Mesenchymal stem cell (in vitro differentiated cells and primary cell): ENCODE results near the gene RHCE.

Source experiments
- DNase-seq: peaks from one replicate; pipeline ENCODE4 v3.0.0-alpha.2; 2013
- H2AFZ ChIP-seq: one replicate; pipeline ENCODE4 v1.6.1; 2013; ENCODE audit warnings: low read depth, mild to moderate bottlenecking, control low read depth, inconsistent platforms, low read length, moderate library complexity
- H2AK5ac ChIP-seq: 2 replicates; pipeline ENCODE4 v1.6.1; 2013; ENCODE audit warnings: low read length, moderate library complexity, mild to moderate bottlenecking, inconsistent platforms; ENCODE audit not compliant: severe bottlenecking
- H2BK120ac ChIP-seq: one replicate; pipeline ENCODE4 v1.6.1; 2013; ENCODE audit warnings: low read depth, mild to moderate bottlenecking, inconsistent platforms, low read length, moderate library complexity
- H2BK12ac ChIP-seq, 2 experiments: one replicate each; pipeline ENCODE4 v1.6.1; 2013; ENCODE audit warnings: inconsistent platforms in 2 of 2, low read length in 2 of 2, mild to moderate bottlenecking in 2 of 2, moderate library complexity in 2 of 2, control low read depth in 1 of 2
- H2BK15ac ChIP-seq: one replicate; pipeline ENCODE4 v1.6.1; 2013; ENCODE audit warnings: mild to moderate bottlenecking, low read depth, inconsistent platforms; ENCODE audit not compliant: poor library complexity, severe bottlenecking
- H2BK5ac ChIP-seq: 2 replicates; pipeline ENCODE4 v1.6.1; 2013; ENCODE audit warnings: low read depth, mild to moderate bottlenecking, low read length, control low read depth, inconsistent platforms; ENCODE audit not compliant: poor library complexity, severe bottlenecking
- H3K14ac ChIP-seq, 2 experiments: one replicate each; pipeline ENCODE4 v1.6.1; 2013; ENCODE audit warnings: inconsistent platforms in 2 of 2, low read length in 2 of 2, control low read depth in 1 of 2, mild to moderate bottlenecking in 1 of 2, moderate library complexity in 1 of 2
- H3K18ac ChIP-seq, 2 experiments: one replicate each; pipeline ENCODE4 v1.6.1; 2013; ENCODE audit warnings: inconsistent platforms in 2 of 2, low read length in 2 of 2, control low read depth in 1 of 2, low read depth in 1 of 2, mild to moderate bottlenecking in 1 of 2
- H3K23ac ChIP-seq, 2 experiments: one replicate each; pipeline ENCODE4 v1.6.1; 2013; ENCODE audit warnings: inconsistent platforms in 2 of 2, low read length in 2 of 2, mild to moderate bottlenecking in 2 of 2, moderate library complexity in 2 of 2, control low read depth in 1 of 2
- H3K27ac ChIP-seq: 2 replicates; pipeline ENCODE4 v1.5.1; 2013; ENCODE audit warnings: mild to moderate bottlenecking, moderate library complexity, low read length, control low read depth, inconsistent platforms; ENCODE audit not compliant: poor library complexity, severe bottlenecking
- H3K27me3 ChIP-seq, 2 experiments: 2 replicates each; pipeline versions ENCODE4 v1.6.1 to v1.7.0; 2013; ENCODE audit warnings: low read length in 2 of 2, mild to moderate bottlenecking in 2 of 2, moderate library complexity in 2 of 2, control low read depth in 1 of 2, inconsistent platforms in 1 of 2; ENCODE audit not compliant: control insufficient read depth in 1 of 2, insufficient read depth in 1 of 2
- H3K36me3 ChIP-seq, 2 experiments: 2 replicates each; pipeline versions ENCODE4 v1.6.1 to v1.7.0; 2013; ENCODE audit warnings: low read length in 2 of 2, control low read depth in 1 of 2, inconsistent platforms in 1 of 2, low read depth in 1 of 2, mild to moderate bottlenecking in 1 of 2; ENCODE audit not compliant: insufficient read depth in 2 of 2, control insufficient read depth in 1 of 2
- H3K4ac ChIP-seq, 2 experiments: one replicate each; pipeline ENCODE4 v1.6.1; 2013; ENCODE audit warnings: inconsistent platforms in 2 of 2, low read length in 2 of 2, mild to moderate bottlenecking in 2 of 2, moderate library complexity in 2 of 2, control low read depth in 1 of 2, low read depth in 1 of 2
- H3K4me1 ChIP-seq: 2 replicates; pipeline ENCODE4 v1.6.1; 2013; ENCODE audit warnings: low read depth, low read length, control low read depth; ENCODE audit not compliant: control insufficient read depth, insufficient read depth
- H3K4me2 ChIP-seq: 2 replicates; pipeline ENCODE4 v1.6.1; 2013; ENCODE audit warnings: low read length, mild to moderate bottlenecking, inconsistent platforms; ENCODE audit not compliant: poor library complexity, severe bottlenecking
- H3K4me3 ChIP-seq, 2 experiments: 2 replicates each; pipeline versions ENCODE4 v1.5.1 to v1.7.0; 2013; ENCODE audit warnings: low read length in 2 of 2, mild to moderate bottlenecking in 2 of 2, control low read depth in 1 of 2, low read depth in 1 of 2; ENCODE audit not compliant: insufficient read depth in 1 of 2
- H3K79me1 ChIP-seq: replicated peaks from 2 replicates; pipeline ENCODE4 v1.6.1; 2013; ENCODE audit warnings: mild to moderate bottlenecking, control low read depth, low read length, inconsistent platforms; ENCODE audit not compliant: poor library complexity, severe bottlenecking
- H3K9ac ChIP-seq: 2 replicates; pipeline ENCODE4 v1.7.0; 2013; ENCODE audit warnings: mild to moderate bottlenecking, low read length, moderate library complexity
- H3K9me3 ChIP-seq: 2 replicates; pipeline ENCODE4 v1.7.0; 2013; ENCODE audit warnings: mild to moderate bottlenecking, low read length; ENCODE audit not compliant: control insufficient read depth
- H4K8ac ChIP-seq: one replicate; pipeline ENCODE4 v1.6.1; 2013; ENCODE audit warnings: inconsistent platforms, mild to moderate bottlenecking, low read length, moderate library complexity
- H4K91ac ChIP-seq: one replicate; pipeline ENCODE4 v1.6.1; 2013; ENCODE audit warnings: mild to moderate bottlenecking, low read length, inconsistent platforms
- WGBS: methylation state at CpG from one replicate; pipeline ENCODE4 v1.1.7; 2013; ENCODE audit warnings: mixed read lengths; 5-methylcytosine and 5-hydroxymethylcytosine counted together

Gene RHCE

DNA sequence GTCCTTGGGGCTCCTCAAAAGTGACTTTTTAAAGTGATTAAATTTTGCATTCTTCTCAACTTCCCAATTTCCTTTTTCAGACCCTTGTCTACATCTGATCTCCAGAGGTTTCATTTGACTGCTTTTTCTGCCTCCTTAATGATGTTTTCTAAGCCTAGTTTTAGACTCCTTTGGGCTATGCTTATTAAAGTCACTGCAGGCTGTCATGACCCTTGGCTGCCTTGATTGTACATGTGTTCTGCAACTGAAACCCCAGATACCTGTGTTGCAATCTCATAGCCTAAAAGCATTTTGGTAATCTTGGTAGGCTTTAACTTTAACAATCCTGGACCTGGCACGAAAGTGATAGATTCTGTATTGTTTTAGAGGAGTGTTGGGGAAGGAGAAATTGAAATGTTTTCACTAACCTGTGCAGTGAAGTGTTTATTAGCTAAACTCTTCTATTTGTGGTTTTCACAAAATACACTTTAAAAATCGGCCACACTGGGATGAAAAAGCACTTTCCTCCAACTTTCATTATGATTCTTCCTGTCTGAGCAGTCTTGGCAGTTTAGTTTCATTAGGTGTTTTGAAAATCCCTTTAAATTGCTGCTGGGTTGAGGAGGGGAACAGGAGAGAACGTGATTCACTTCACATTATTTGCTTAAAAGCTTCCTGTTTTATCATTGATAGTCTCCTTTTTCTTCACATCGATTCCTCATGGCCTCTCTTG, 14.9 kb upstream of the RHCE start:
- Histone ChIP-seq H2BK5ac (no peak overlapping the region), H3K27ac (no peak overlapping the region), H3K4me3 (peak overlapping the region in 1 of 2 experiments; percentile 40), H2BK15ac (no peak overlapping the region), H3K9me3 (no peaks in the 10 kb centered on the region), H4K91ac (no peak overlapping the region), H3K23ac (no peak overlapping the region), H2BK12ac (no peak overlapping the region), H3K79me1 (peaks cover 18% of the 10 kb centered on the region), H3K36me3 (no peaks in the 10 kb centered on the region), H2BK120ac (no peak overlapping the region), H3K14ac (no peak overlapping the region), H3K4ac (no peak overlapping the region), H2AK5ac (no peak overlapping the region), H3K9ac (peak overlapping the region; percentile 62), H4K8ac (no peak overlapping the region), H3K18ac (peak overlapping the region in 1 of 2 experiments; percentile 43), H3K27me3 (no peaks in the 10 kb centered on the region), H2AFZ (no peak overlapping the region), H3K4me2 (no peak overlapping the region), H3K4me1 (peaks cover 4% of the 10 kb centered on the region)
- WGBS = 93% methylated on average over 2 of the region's 4 CpGs
- no peak for DNase-seq

GRCh38 chr1:25433389-25434186, 13.0 kb upstream of the RHCE start:
- Histone ChIP-seq H2AK5ac (no peak overlapping the region), H3K4me1 (peaks cover 4% of the 10 kb centered on the region), H3K4me3 (peak overlapping the region in 1 of 2 experiments; percentile 89), H4K91ac (no peak overlapping the region), H3K36me3 (no peaks in the 10 kb centered on the region), H2BK15ac (no peak overlapping the region), H3K4me2 (no peak overlapping the region), H2BK120ac (no peak overlapping the region), H2BK5ac (no peak overlapping the region), H3K4ac (no peak overlapping the region), H3K27ac (no peak overlapping the region), H2BK12ac (no peak overlapping the region), H3K14ac (no peak overlapping the region), H2AFZ (no peak overlapping the region), H4K8ac (no peak overlapping the region), H3K23ac (no peak overlapping the region), H3K9me3 (no peaks in the 10 kb centered on the region), H3K27me3 (no peaks in the 10 kb centered on the region), H3K18ac (no peak overlapping the region), H3K9ac (peak overlapping the region; percentile 84), H3K79me1 (peaks cover 13% of the 10 kb centered on the region)
- DNase-seq = no peak
- WGBS = 86% methylated on average over 3 of the region's 4 CpGs

DNA sequence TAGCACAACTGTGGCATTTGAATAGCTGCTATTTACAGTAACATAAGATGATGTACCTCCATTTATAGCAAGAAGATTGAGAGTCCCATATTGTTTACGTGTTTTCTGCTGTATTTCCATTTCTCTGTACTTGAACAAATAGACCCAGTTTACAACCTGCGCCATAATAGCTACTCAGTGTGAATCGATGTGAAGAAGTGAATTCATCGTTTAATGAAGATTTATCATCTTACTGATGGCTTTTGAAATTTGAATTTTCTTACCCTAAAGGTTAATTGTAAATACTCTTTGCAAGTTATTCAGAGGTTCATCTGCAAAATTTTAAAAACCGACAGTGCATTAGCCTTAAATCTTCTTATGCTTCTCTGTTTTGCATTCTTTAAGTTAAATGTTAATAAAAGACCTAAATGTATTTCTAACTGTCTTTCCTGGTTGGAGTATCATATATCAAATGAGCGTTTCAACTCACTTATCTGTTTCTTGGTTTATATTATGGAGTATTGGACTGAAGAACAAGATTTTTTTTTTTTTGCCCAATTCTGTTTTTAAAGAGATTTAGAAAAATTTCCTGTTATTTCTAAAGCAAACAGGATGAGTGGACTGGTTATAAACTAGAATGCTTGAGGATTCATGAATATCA, 12.2 kb upstream of the RHCE start:
- no peaks in the 10 kb centered on the region for H3K36me3 ChIP-seq
- peaks cover 13% of the 10 kb centered on the region for H3K79me1 ChIP-seq
- no peak overlapping the region for H3K4me2 ChIP-seq
- no peak overlapping the region for H2BK5ac ChIP-seq
- peaks cover 4% of the 10 kb centered on the region for H3K4me1 ChIP-seq
- no peak overlapping the region for H4K91ac ChIP-seq
- H3K14ac ChIP-seq = no peak overlapping the region
- no peak for DNase-seq
- no peak overlapping the region for H2BK120ac ChIP-seq
- no peak overlapping the region for H3K18ac ChIP-seq
- H3K4ac ChIP-seq = no peak overlapping the region
- peak overlapping the region; percentile 84 for H3K9ac ChIP-seq
- no peak overlapping the region for H2AFZ ChIP-seq
- H3K27me3 ChIP-seq = no peaks in the 10 kb centered on the region
- H3K23ac ChIP-seq = no peak overlapping the region
- H3K4me3 ChIP-seq = peak overlapping the region in 1 of 2 experiments; percentile 89
- H2BK12ac ChIP-seq = no peak overlapping the region
- H2AK5ac ChIP-seq = no peak overlapping the region
- H3K27ac ChIP-seq = no peak overlapping the region
- H4K8ac ChIP-seq = no peak overlapping the region
- 100% methylated on average over 3 of the region's 6 CpGs for WGBS
- H2BK15ac ChIP-seq = no peak overlapping the region
- H3K9me3 ChIP-seq = no peaks in the 10 kb centered on the region
